ENCODE measurements around the gene CFAP77. TPM values are rescaled to one million over a fixed set of nuclear protein-coding genes. Genes with fewer than 3 reads are reported as not detected.

Gene CFAP77
- total and polyA plus RNA-seq, 2 experiments from 2014 or later: not detected

- TF ChIP-seq EZH2phosphoT487 (IDR thresholded peaks at IDR 0.05; ENCODE audit: insufficient read depth, low read depth) (no peak), EZH2 (IDR thresholded peaks at IDR 0.05; ENCODE audit: insufficient read depth, poor library complexity, severe bottlenecking) (no peak)
- no peaks in the 10 kb centered on the region; the same call in 1 of the 2 replicates for H3K36me3 ChIP-seq (ENCODE audit: low read depth)
- no peak overlapping the region for H3K9ac ChIP-seq
- no peak overlapping the region for H3K4me3 ChIP-seq
- H3K9me2 ChIP-seq (ENCODE audit: insufficient read depth): no peaks in the 10 kb centered on the region
- H3K4me1 ChIP-seq (ENCODE audit: insufficient read depth): no peaks in the 10 kb centered on the region
- H3K9me3 ChIP-seq (ENCODE audit: low read depth): no peaks in the 10 kb centered on the region
- H3F3A ChIP-seq (ENCODE audit: insufficient read depth): 0 out of 2 replicates have a peak, but pooled peaks cover 8% of the 10 kb centered on the region
- no peaks in the 10 kb centered on the region for H4K20me1 ChIP-seq (ENCODE audit: insufficient read depth)
- H3K27ac ChIP-seq: no peak overlapping the region
- 79 to 82% methylated on average over 6 of the region's 6 CpGs for WGBS, 2 experiments (ENCODE audit: low coverage in 1 of 2, low lambda C conversion rate in 2 of 2, missing lambda C conversion rate in 2 of 2)
- H3K79me2 ChIP-seq (ENCODE audit: insufficient read depth): no peaks in the 10 kb centered on the region
- peaks cover 14% of the 10 kb centered on the region for H3K27me3 ChIP-seq (replicated peaks; ENCODE audit: insufficient read depth)
- in situ Hi-C loops (cut with MboI): no loop called here
- DNase-seq: no peak
- H3K4me2 ChIP-seq (ENCODE audit: unreplicated experiment): no peak overlapping the region
- no peak overlapping the region for H2AFZ ChIP-seq
Observed at GRCh38 chr9:132595319-132595718, 185.3 kb downstream of the CFAP77 start.

DNA sequence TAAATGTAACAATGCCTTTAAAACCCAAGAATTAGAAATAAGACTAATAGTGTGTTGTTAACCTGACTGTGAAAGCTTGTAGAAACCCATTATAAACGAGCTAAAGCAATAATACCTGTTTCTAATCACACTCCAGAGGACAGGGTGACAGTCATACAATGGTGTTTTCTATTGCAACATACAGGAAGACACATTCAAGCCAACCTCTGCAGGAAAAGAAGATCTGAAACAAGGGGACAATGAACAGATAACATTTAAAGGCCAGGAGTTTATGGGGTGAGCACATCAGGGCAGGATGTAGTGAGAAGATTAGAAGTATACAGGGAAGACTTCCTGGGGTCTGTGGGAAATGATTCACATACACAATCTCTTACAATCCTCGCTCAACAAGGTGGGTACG is 186.2 kb downstream of the CFAP77 start:
- H2AFZ ChIP-seq: no peak overlapping the region
- H4K20me1 ChIP-seq (ENCODE audit: insufficient read depth): no peaks in the 10 kb centered on the region
- H3F3A ChIP-seq (ENCODE audit: insufficient read depth): 0 out of 2 replicates have a peak, but pooled peaks cover 7% of the 10 kb centered on the region
- H3K9me3 ChIP-seq (ENCODE audit: low read depth): no peaks in the 10 kb centered on the region
- no peaks in the 10 kb centered on the region; the same call in 1 of the 2 replicates for H3K36me3 ChIP-seq (ENCODE audit: low read depth)
- in situ Hi-C loops (cut with MboI): no loop called here
- H3K79me2 ChIP-seq (ENCODE audit: insufficient read depth): no peaks in the 10 kb centered on the region
- peaks cover 5% of the 10 kb centered on the region for H3K27me3 ChIP-seq (replicated peaks; ENCODE audit: insufficient read depth)
- no peak overlapping the region for H3K4me3 ChIP-seq
- H3K9ac ChIP-seq: no peak overlapping the region
- no peak for TF ChIP-seq EZH2 (IDR thresholded peaks at IDR 0.05; ENCODE audit: insufficient read depth, poor library complexity, severe bottlenecking)
- TF ChIP-seq EZH2phosphoT487 (IDR thresholded peaks at IDR 0.05; ENCODE audit: insufficient read depth, low read depth): no peak
- no peak overlapping the region for H3K4me2 ChIP-seq (ENCODE audit: unreplicated experiment)
- no peak overlapping the region for H3K27ac ChIP-seq
- H3K9me2 ChIP-seq (ENCODE audit: insufficient read depth): no peaks in the 10 kb centered on the region
- 59 to 62% methylated on average over 3 of the region's 3 CpGs for WGBS, 2 experiments (ENCODE audit: low coverage in 1 of 2, low lambda C conversion rate in 2 of 2, missing lambda C conversion rate in 2 of 2)
- DNase-seq: no peak
- H3K4me1 ChIP-seq (ENCODE audit: insufficient read depth): no peaks in the 10 kb centered on the region

DNA sequence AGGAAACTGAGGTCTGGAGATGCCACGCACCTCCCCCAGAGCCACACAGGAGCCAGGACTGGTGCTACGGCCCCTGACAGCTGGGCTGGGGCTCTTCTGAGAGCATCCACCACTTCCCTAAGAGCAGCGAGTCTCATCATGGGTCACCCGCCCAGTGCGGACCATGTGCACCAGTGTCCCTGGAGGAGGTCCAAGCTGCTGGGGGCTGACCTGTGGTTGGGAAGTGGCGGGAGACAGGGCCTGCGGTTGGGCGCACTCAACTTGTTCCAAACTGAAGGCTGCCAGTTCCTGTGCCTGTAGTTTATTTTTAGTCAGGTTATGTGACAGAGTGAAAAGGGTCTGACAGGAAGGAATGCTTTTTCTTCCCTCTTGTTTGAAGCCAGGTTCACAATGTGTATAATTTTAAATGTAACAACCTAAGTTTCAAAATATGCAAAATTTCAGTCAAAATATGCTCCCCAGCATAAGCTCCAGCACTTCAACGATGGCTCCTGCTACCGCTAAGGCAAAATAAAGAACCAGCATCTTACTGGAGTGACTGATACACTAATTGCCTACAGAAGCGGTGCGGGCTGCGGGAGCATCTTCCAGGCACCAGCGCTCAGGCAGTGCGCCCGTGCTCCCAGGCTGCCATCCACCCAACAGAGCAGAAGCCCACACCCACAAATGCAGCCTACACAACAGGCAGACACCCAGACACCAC is 187.2 kb downstream of the CFAP77 start:
- H3K79me2 ChIP-seq (ENCODE audit: insufficient read depth): no peaks in the 10 kb centered on the region
- no peak overlapping the region for H3K4me2 ChIP-seq (ENCODE audit: unreplicated experiment)
- H3K36me3 ChIP-seq (ENCODE audit: low read depth): no peaks in the 10 kb centered on the region; the same call in 1 of the 2 replicates
- in situ Hi-C loops (cut with MboI): no loop called here
- TF ChIP-seq EZH2 (IDR thresholded peaks at IDR 0.05; ENCODE audit: insufficient read depth, poor library complexity, severe bottlenecking) (no peak), EZH2phosphoT487 (IDR thresholded peaks at IDR 0.05; ENCODE audit: insufficient read depth, low read depth) (no peak)
- no peaks in the 10 kb centered on the region for H3K9me3 ChIP-seq (ENCODE audit: low read depth)
- WGBS, 2 experiments (ENCODE audit: low coverage in 1 of 2, low lambda C conversion rate in 2 of 2, missing lambda C conversion rate in 2 of 2): 98 to 99% methylated on average over 16 of the region's 16 CpGs
- H4K20me1 ChIP-seq (ENCODE audit: insufficient read depth): no peaks in the 10 kb centered on the region
- H3K4me3 ChIP-seq: no peak overlapping the region
- H2AFZ ChIP-seq: no peak overlapping the region
- H3K27me3 ChIP-seq (replicated peaks; ENCODE audit: insufficient read depth): no peaks in the 10 kb centered on the region
- no peaks in the 10 kb centered on the region for H3K9me2 ChIP-seq (ENCODE audit: insufficient read depth)
- DNase-seq: no peak
- H3F3A ChIP-seq (ENCODE audit: insufficient read depth): 0 out of 2 replicates have a peak, but pooled peaks cover 3% of the 10 kb centered on the region
- H3K27ac ChIP-seq: no peak overlapping the region
- no peaks in the 10 kb centered on the region for H3K4me1 ChIP-seq (ENCODE audit: insufficient read depth)
- no peak overlapping the region for H3K9ac ChIP-seq

GRCh38 chr9:132600326-132600984 is 190.4 kb downstream of the CFAP77 start:
- Histone ChIP-seq H3K4me3 (no peak overlapping the region), H3K4me2 (ENCODE audit: unreplicated experiment) (no peak overlapping the region), H3K9me3 (ENCODE audit: low read depth) (no peaks in the 10 kb centered on the region), H3K27me3 (replicated peaks; ENCODE audit: insufficient read depth) (no peaks in the 10 kb centered on the region), H3K79me2 (ENCODE audit: insufficient read depth) (no peaks in the 10 kb centered on the region), H3F3A (ENCODE audit: insufficient read depth) (no peaks in the 10 kb centered on the region), H3K36me3 (ENCODE audit: low read depth) (peaks cover 2% of the 10 kb centered on the region; the same call in 1 of the 2 replicates), H3K4me1 (ENCODE audit: insufficient read depth) (no peaks in the 10 kb centered on the region), H4K20me1 (ENCODE audit: insufficient read depth) (no peaks in the 10 kb centered on the region), H3K9me2 (ENCODE audit: insufficient read depth) (no peaks in the 10 kb centered on the region), H2AFZ (no peak overlapping the region), H3K9ac (no peak overlapping the region), H3K27ac (no peak overlapping the region)
- 95 to 97% methylated on average over 12 of the region's 12 CpGs for WGBS, 2 experiments (ENCODE audit: low coverage in 1 of 2, low lambda C conversion rate in 2 of 2, missing lambda C conversion rate in 2 of 2)
- TF ChIP-seq EZH2phosphoT487 (IDR thresholded peaks at IDR 0.05; ENCODE audit: insufficient read depth, low read depth) (no peak), EZH2 (IDR thresholded peaks at IDR 0.05; ENCODE audit: insufficient read depth, poor library complexity, severe bottlenecking) (no peak)
- no peak for DNase-seq
- in situ Hi-C loops (cut with MboI): no loop called here
